AG04450 (cell line): ENCODE measurements around the gene ANTKMT. TPM values are rescaled to one million over a fixed set of nuclear protein-coding genes. Genes with fewer than 3 reads are reported as not detected.

ENCODE experiments used
- CTCF ChIA-PET: fragments of 300-600, 350-600 bp; formaldehyde crosslinking; extraction: SDS; loops from one replicate; lab custom pipeline; 2022; ENCODE audit warnings: antibody characterized with exemption, inconsistent platforms; lab: Charles Lee
- POLR2A ChIA-PET: fragments of 350-600 bp; formaldehyde crosslinking; extraction: SDS; loops from one replicate; lab custom pipeline; 2021; ENCODE audit warnings: antibody characterized with exemption, inconsistent platforms; lab: Yijun Ruan, JAX
- DNase-seq: peaks from one replicate; pipeline ENCODE4 v3.0.0-alpha.2; 2011; ENCODE audit warnings: low read depth, low spot score
- H3K27ac ChIP-seq: one replicate; pipeline ENCODE4 v1.5.1; 2012; ENCODE audit warnings: low read depth, low read length, control low read depth
- H3K27me3 ChIP-seq: one replicate; pipeline ENCODE4 v1.6.0; 2012; ENCODE audit warnings: low read length; ENCODE audit not compliant: control insufficient read depth, insufficient read depth
- H3K4me3 ChIP-seq: 2 replicates; pipeline ENCODE4 v1.5.1; 2011; ENCODE audit warnings: mild to moderate bottlenecking, low read depth, low read length, control low read depth
- H3K9me3 ChIP-seq: 2 replicates; pipeline ENCODE4 v1.5.1; 2012; ENCODE audit warnings: low read length; ENCODE audit not compliant: control insufficient read depth, insufficient read depth
- CTCF ChIP-seq: IDR thresholded peaks from 2 replicates; pipeline ENCODE4 v1.5.1; 2011; ENCODE audit warnings: low read depth, low read length, control low read depth, inconsistent platforms
- polyA plus RNA-seq: library from polyadenylated mRNA; depleted of rRNA; stranded (reverse); fragments of >200 nt; gene quantifications from 2 replicates; pipeline ENCODE4 v1.2.3, GENCODE V29; 2011

The ANTKMT gene
- polyA plus RNA-seq, 1 experiment, result 5.3 TPM

GRCh38 chr16:704552-705380 lies 16.2 kb upstream of the ANTKMT start:
- Histone ChIP-seq H3K4me3 (no peak overlapping the region), H3K27ac (no peak overlapping the region), H3K27me3 (peaks cover 68% of the 10 kb centered on the region), H3K9me3 (no peaks in the 10 kb centered on the region; the same call in 1 of the 2 replicates)
- ChIA-PET POLR2A (no interaction called here), CTCF (no interaction called here)
- no peak for TF ChIP-seq CTCF
- DNase-seq, result no peak

- POLR2A ChIA-PET, result no interaction called here
- TF ChIP-seq CTCF, result no peak
Measured at GRCh38 chr16:705431-706188, 15.3 kb upstream of the ANTKMT start, which contains the start of gene FBXL16. Gene FBXL16 (minus strand): TSS chr16:705801. CDS start chr16:697405, 8,396 bp downstream.

GRCh38 chr16:706189-707061 lies 14.5 kb upstream of the ANTKMT start:
- Histone ChIP-seq H3K4me3 (no peak overlapping the region), H3K27me3 (peaks cover 59% of the 10 kb centered on the region), H3K9me3 (no peaks in the 10 kb centered on the region; the same call in 1 of the 2 replicates), H3K27ac (no peak overlapping the region)
- no peak for DNase-seq
- ChIA-PET CTCF (interaction anchor here (1.6 kb wide), 1 partner anchor 10 kb away, joined by 3 read pairs; no protein-coding TSS in a partner anchor), POLR2A (interaction anchor here (1.1 kb wide), 1 partner anchor 16 kb away, joined by 3 read pairs; the partner anchor contains the start of gene WDR24)
- TF ChIP-seq CTCF, result no peak

More at GRCh38 chr16:705431-706188, 15.3 kb upstream of the ANTKMT start, which contains the start of gene FBXL16:
- Histone ChIP-seq H3K9me3 (no peaks in the 10 kb centered on the region; the same call in 1 of the 2 replicates), H3K27ac (no peak within 1 kb of the TSS), H3K4me3 (no peak within 1 kb of the TSS), H3K27me3 (peaks cover 66% of the 10 kb centered on the region)
- CTCF ChIA-PET, result no interaction called here
- no peak for DNase-seq

GRCh38 chr16:707062-707538 lies 13.8 kb upstream of the ANTKMT start:
- TF ChIP-seq CTCF, result no peak
- POLR2A ChIA-PET, result interaction anchor here (0.6 to 1.1 kb wide), 2 partner anchors 17 to 46 kb away, joined by 3 read pairs; partner anchors contain the start of gene WDR24
- no peak for DNase-seq
- CTCF ChIA-PET, result interaction anchor here (1.6 kb wide), 1 partner anchor 9 kb away, joined by 3 read pairs; no protein-coding TSS in a partner anchor
- Histone ChIP-seq H3K27me3 (peaks cover 52% of the 10 kb centered on the region), H3K4me3 (no peak overlapping the region), H3K9me3 (no peaks in the 10 kb centered on the region; the same call in 1 of the 2 replicates), H3K27ac (no peak overlapping the region)
